B cell (primary cell): Measurements from ENCODE around the gene KRAS. TPM values are rescaled to one million over a fixed set of nuclear protein-coding genes. Genes with fewer than 3 reads are reported as not detected.

Experiments
- ATAC-seq: fragments of 200-7000 bp; cut with Tn5 transposase; one replicate; pipeline ENCODE4 v1.10.0; 2021; ENCODE audit warnings: low read depth, mild to moderate bottlenecking, moderate number of reproducible peaks, moderate library complexity
- CTCF ChIA-PET: fragments of 350-600 bp; sonication (Branson Sonifier 250); formaldehyde crosslinking; loops from one replicate; lab custom pipeline; 2021; ENCODE audit warnings: antibody characterized with exemption, inconsistent platforms; lab: Charles Lee
- POLR2A ChIA-PET: fragments of 350-600 bp; sonication (Branson Sonifier 250); formaldehyde crosslinking; loops from one replicate; lab custom pipeline; 2021; ENCODE audit warnings: antibody characterized with exemption; lab: Charles Lee
- DNase-seq: peaks from one replicate; pipeline ENCODE4 v3.0.0; 2013
- H2AFZ ChIP-seq: 2 replicates; pipeline ENCODE4 v1.6.1; 2012; ENCODE audit warnings: mild to moderate bottlenecking, low read depth, low read length; ENCODE audit not compliant: insufficient read depth, poor library complexity, severe bottlenecking
- H3K27ac ChIP-seq, 2 donors: 1 replicate in 1 of 2; 2 replicates in 1 of 2; pipeline ENCODE4 v1.5.1; 2012 to 2013; ENCODE audit warnings: low read length in 2 of 2, mild to moderate bottlenecking in 2 of 2, moderate library complexity in 1 of 2
- H3K27me3 ChIP-seq, 4 experiments: fragments of 200-600 bp in 1 of 4; sonication (generic) in 1 of 4; replicated peaks in 1 of 4; 1 replicate in 2 of 4; 2 replicates in 2 of 4; pipeline versions ENCODE4 v1.6.1 to v1.7.0; 2013 to 2016; ENCODE audit warnings: low read length in 3 of 4, mild to moderate bottlenecking in 2 of 4, mixed read lengths in 1 of 4, moderate library complexity in 1 of 4; ENCODE audit not compliant: insufficient read depth in 4 of 4, control insufficient read depth in 3 of 4; ENCODE audit errors: control extremely low read depth in 1 of 4
- H3K36me3 ChIP-seq, 2 experiments: replicated peaks in 1 of 2; 1 replicate in 1 of 2; 2 replicates in 1 of 2; pipeline versions ENCODE4 v1.6.1 to v1.7.1; 2013; ENCODE audit warnings: low read length in 1 of 2; ENCODE audit not compliant: insufficient read depth in 2 of 2, control insufficient read depth in 1 of 2; ENCODE audit errors: control extremely low read depth in 1 of 2, extremely low read depth in 1 of 2
- H3K4me1 ChIP-seq, 2 donors: fragments of 200-600 bp in 1 of 2; sonication (generic) in 1 of 2; 1 replicate in 1 of 2; 2 replicates in 1 of 2; pipeline versions ENCODE4 v1.5.1 to v1.6.1; 2013 to 2017; ENCODE audit warnings: low read length in 2 of 2; ENCODE audit not compliant: control insufficient read depth in 2 of 2, insufficient read depth in 2 of 2
- H3K4me2 ChIP-seq: replicated peaks from 2 replicates; pipeline ENCODE3; 2012; ENCODE audit warnings: mild to moderate bottlenecking, low read depth, low read length; ENCODE audit not compliant: poor library complexity, severe bottlenecking
- H3K4me3 ChIP-seq, 5 experiments: fragments of 200-600 bp in 1 of 5; sonication (generic) in 1 of 5; 1 replicate in 3 of 5; 2 replicates in 2 of 5; pipeline versions ENCODE4 v1.5.1 to v1.7.0; 2011 to 2016; ENCODE audit warnings: low read length in 4 of 5, mild to moderate bottlenecking in 4 of 5, low read depth in 2 of 5, control low read depth in 1 of 5, moderate library complexity in 1 of 5; ENCODE audit not compliant: insufficient read depth in 1 of 5; ENCODE audit errors: control extremely low read depth in 1 of 5, extremely low read depth in 1 of 5
- H3K79me2 ChIP-seq: fragments of 200-600 bp; sonication (generic); one replicate; pipeline ENCODE4 v1.6.0; 2016; ENCODE audit warnings: low read length; ENCODE audit not compliant: control insufficient read depth, insufficient read depth
- H3K9ac ChIP-seq: fragments of 200-600 bp; sonication (generic); 2 replicates; pipeline ENCODE4 v1.6.1; 2017; ENCODE audit warnings: mild to moderate bottlenecking, low read length, moderate library complexity
- H3K9me3 ChIP-seq, 3 donors: one replicate each; pipeline versions ENCODE4 v1.6.1 to v1.7.1; 2013; ENCODE audit warnings: low read length in 2 of 3; ENCODE audit not compliant: control insufficient read depth in 2 of 3, insufficient read depth in 1 of 3; ENCODE audit errors: control extremely low read depth in 1 of 3
- H4K20me1 ChIP-seq: 2 replicates; pipeline ENCODE4 v1.6.0; 2012; ENCODE audit warnings: mild to moderate bottlenecking, low read length; ENCODE audit not compliant: insufficient read depth, control insufficient read depth, poor library complexity, severe bottlenecking
- H3K27ac Mint-ChIP-seq: one replicate; pipeline ENCODE4 v1.8.0; 2021; ENCODE audit warnings: mixed read lengths
- H3K27me3 Mint-ChIP-seq: one replicate; pipeline ENCODE4 v1.8.0; 2021; ENCODE audit warnings: mixed read lengths
- H3K4me1 Mint-ChIP-seq: one replicate; pipeline ENCODE4 v1.8.0; 2021; ENCODE audit warnings: mixed read lengths
- H3K4me3 Mint-ChIP-seq: one replicate; pipeline ENCODE4 v1.8.0; 2021; ENCODE audit warnings: mixed read lengths
- H3K9me3 Mint-ChIP-seq: one replicate; pipeline ENCODE4 v1.8.0; 2022; ENCODE audit warnings: mixed read lengths; ENCODE audit not compliant: insufficient read depth
- EZH2 ChIP-seq: IDR thresholded peaks from 2 replicates; pipeline ENCODE4 v1.6.1; 2012; ENCODE audit warnings: borderline replicate concordance, low read depth, mild to moderate bottlenecking, moderate library complexity, low read length; ENCODE audit not compliant: insufficient read depth, poor library complexity, severe bottlenecking
- WGBS: methylation state at CpG from one replicate; pipeline ENCODE4 v1.1.5; 2013; ENCODE audit warnings: missing lambda C conversion rate; ENCODE audit not compliant: insufficient coverage; 5-methylcytosine and 5-hydroxymethylcytosine counted together
- intact Hi-C: fragments of 100-400 bp; cut with micrococcal nuclease; formaldehyde crosslinking; loops from one replicate; pipeline ENCODE4 v1.10.0; 2022
- polyA plus RNA-seq: library from polyadenylated mRNA; depleted of rRNA; stranded (reverse); fragments of >200 nt; gene quantifications from 2 replicates; pipeline ENCODE4 v1.2.3, GENCODE V29; 2012
- total RNA-seq, 2 donors: library from RNA; stranded (reverse); fragments of 120-200 nt in 1 of 2; gene quantifications; 1 replicate in 1 of 2; 2 replicates in 1 of 2; pipeline versions ENCODE4 v1.2.3 to v1.2.4, GENCODE V29; 2013 to 2022
- TF ChIP-seq, protein P1 (sequence below): fragments of 200-600 bp; IDR thresholded peaks from one replicate; pipeline ENCODE4 v1.8.0; 2022; ENCODE audit warnings: antibody characterized with exemption, mild to moderate bottlenecking

Gene KRAS
- total and polyA plus RNA-seq, 2 donors (not counting 1 experiment from before 2014, with no cell fraction given) = 7.2 to 41.8 TPM

DNA sequence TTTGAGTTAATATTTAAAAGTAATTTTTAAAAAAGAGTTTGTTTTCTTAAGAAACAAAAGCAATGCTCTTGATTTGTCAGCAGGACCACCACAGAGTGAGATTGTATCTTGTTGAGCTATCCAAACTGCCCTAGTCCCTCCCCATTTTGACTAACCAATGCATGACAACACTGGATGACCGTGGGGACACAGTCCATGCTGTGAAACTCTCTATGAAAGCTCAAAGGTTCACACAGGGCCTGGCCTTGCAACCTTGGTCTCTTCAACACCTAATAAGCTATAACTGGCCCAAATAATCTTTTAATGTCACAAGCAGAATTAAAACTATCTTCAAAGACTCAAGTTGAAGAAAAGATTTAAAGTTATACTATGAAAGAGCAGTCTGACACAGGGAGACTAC is 42.2 kb downstream of the KRAS start:
- WGBS = no CpG with 5 or more reads among the region's 1 CpG
- Mint-ChIP-seq H3K4me1 (no peaks in the 10 kb centered on the region), H3K4me3 (no peak overlapping the region), H3K27me3 (no peaks in the 10 kb centered on the region), H3K9me3 (no peaks in the 10 kb centered on the region), H3K27ac (no peak overlapping the region)
- ChIA-PET CTCF (interaction anchor here (1.0 to 1.8 kb wide), 4 partner anchors 14 to 217 kb away, joined by 3 to 5 read pairs (median 4); no protein-coding TSS in a partner anchor), POLR2A (no interaction called here)
- ATAC-seq = no peak
- Histone ChIP-seq H3K9me3 (no peaks in the 10 kb centered on the region), H2AFZ (no peak overlapping the region), H3K27me3 (no peaks in the 10 kb centered on the region), H3K4me1 (no peaks in the 10 kb centered on the region), H4K20me1 (no peaks in the 10 kb centered on the region), H3K27ac (no peak overlapping the region), H3K4me2 (no peak overlapping the region), H3K79me2 (no peaks in the 10 kb centered on the region), H3K9ac (no peak overlapping the region), H3K4me3 (no peak overlapping the region), H3K36me3 (peaks cover 0 to 34% of the 10 kb centered on the region in 2 experiments)
- no peak for TF ChIP-seq EZH2
- TF ChIP-seq, protein P1, sequence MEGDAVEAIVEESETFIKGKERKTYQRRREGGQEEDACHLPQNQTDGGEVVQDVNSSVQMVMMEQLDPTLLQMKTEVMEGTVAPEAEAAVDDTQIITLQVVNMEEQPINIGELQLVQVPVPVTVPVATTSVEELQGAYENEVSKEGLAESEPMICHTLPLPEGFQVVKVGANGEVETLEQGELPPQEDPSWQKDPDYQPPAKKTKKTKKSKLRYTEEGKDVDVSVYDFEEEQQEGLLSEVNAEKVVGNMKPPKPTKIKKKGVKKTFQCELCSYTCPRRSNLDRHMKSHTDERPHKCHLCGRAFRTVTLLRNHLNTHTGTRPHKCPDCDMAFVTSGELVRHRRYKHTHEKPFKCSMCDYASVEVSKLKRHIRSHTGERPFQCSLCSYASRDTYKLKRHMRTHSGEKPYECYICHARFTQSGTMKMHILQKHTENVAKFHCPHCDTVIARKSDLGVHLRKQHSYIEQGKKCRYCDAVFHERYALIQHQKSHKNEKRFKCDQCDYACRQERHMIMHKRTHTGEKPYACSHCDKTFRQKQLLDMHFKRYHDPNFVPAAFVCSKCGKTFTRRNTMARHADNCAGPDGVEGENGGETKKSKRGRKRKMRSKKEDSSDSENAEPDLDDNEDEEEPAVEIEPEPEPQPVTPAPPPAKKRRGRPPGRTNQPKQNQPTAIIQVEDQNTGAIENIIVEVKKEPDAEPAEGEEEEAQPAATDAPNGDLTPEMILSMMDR = no peak
- intact Hi-C loops = no loop called here
- no peak for DNase-seq

DNA sequence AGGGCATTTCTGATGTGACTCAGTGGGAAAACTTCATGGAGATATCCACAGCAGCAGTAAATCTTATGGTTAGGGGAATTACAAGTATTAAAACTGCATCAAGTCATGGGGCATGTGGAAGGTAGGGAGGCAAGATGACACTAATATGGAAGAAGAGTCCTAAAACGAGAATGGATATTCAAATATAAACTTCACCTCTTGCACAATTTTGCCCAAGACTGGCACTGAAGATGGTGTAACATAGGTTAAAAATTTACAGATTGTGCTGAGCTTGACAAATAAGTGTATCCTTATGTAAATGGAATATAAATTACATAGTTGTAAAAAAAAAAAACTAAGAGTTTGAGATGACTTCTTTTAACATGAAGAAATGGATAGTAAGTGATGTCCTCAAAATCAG is 42.9 kb downstream of the KRAS start:
- ATAC-seq = no peak
- no peaks in the 10 kb centered on the region for H3K4me1 Mint-ChIP-seq
- no peaks in the 10 kb centered on the region for H3K9me3 ChIP-seq
- TF ChIP-seq EZH2 = no peak
- TF ChIP-seq, protein P1 = no peak
- no peak overlapping the region for H3K4me3 ChIP-seq
- DNase-seq = no peak
- no peak overlapping the region for H3K27ac Mint-ChIP-seq
- H3K9ac ChIP-seq = no peak overlapping the region
- CTCF ChIA-PET = interaction anchor here (1.0 to 1.8 kb wide), 4 partner anchors 14 to 216 kb away, joined by 3 to 5 read pairs (median 4); no protein-coding TSS in a partner anchor
- no CpG with 5 or more reads among the region's 1 CpG for WGBS
- intact Hi-C loops = no loop called here
- no peaks in the 10 kb centered on the region for H3K4me1 ChIP-seq
- H2AFZ ChIP-seq = no peak overlapping the region
- no peak overlapping the region for H3K27ac ChIP-seq
- no peak overlapping the region for H3K4me2 ChIP-seq
- H3K27me3 Mint-ChIP-seq = no peaks in the 10 kb centered on the region
- peaks cover 0 to 37% of the 10 kb centered on the region in 2 experiments for H3K36me3 ChIP-seq
- no peaks in the 10 kb centered on the region for H3K9me3 Mint-ChIP-seq
- no peak overlapping the region for H3K4me3 Mint-ChIP-seq
- no peaks in the 10 kb centered on the region for H3K27me3 ChIP-seq
- POLR2A ChIA-PET = no interaction called here
- no peaks in the 10 kb centered on the region for H4K20me1 ChIP-seq
- H3K79me2 ChIP-seq = no peaks in the 10 kb centered on the region
